ENCODE data around the gene ZMYM2. TPM values are rescaled to one million over a fixed set of nuclear protein-coding genes. Genes with fewer than 3 reads are reported as not detected.

Gene ZMYM2
- total RNA-seq, 1 experiment from 2014 or later = 159 TPM

GRCh38 chr13:20033486-20033885, 75.0 kb downstream of the ZMYM2 start:
- ATAC-seq = no peak
- H3K4me1 Mint-ChIP-seq = no peaks in the 10 kb centered on the region
- 0 out of 2 replicates have a peak, but pooled peaks cover 3% of the 10 kb centered on the region for H3K9me3 Mint-ChIP-seq
- no peak overlapping the region for H3K4me3 Mint-ChIP-seq
- no peak overlapping the region for H3K27ac Mint-ChIP-seq
- DNase-seq (ENCODE audit: low spot score) = no peak
- H3K36me3 Mint-ChIP-seq = peaks cover 85% of the 10 kb centered on the region
- TF ChIP-seq STAT6 (CRISPR knock-in tag; conservative IDR thresholded peaks at IDR 0.05; ENCODE audit: low read depth) (no peak), PREB (CRISPR knock-in tag; IDR thresholded peaks at IDR 0.05; ENCODE audit: borderline replicate concordance) (no peak), NFATC4 (CRISPR knock-in tag; IDR thresholded peaks at IDR 0.05) (no peak)
- ChIA-PET CTCF (interaction anchor here (1.5 kb wide), 1 partner anchor 48 kb away, joined by 6 read pairs; no protein-coding TSS in a partner anchor), POLR2A (no interaction called here)
- no peaks in the 10 kb centered on the region for H3K27me3 Mint-ChIP-seq (ENCODE audit: low read depth)

GRCh38 chr13:20035130-20035529, 76.6 kb downstream of the ZMYM2 start:
- TF ChIP-seq ATF3 (CRISPR knock-in tag; conservative IDR thresholded peaks at IDR 0.05) = no peak
- TF ChIP-seq SP1 (CRISPR knock-in tag; conservative IDR thresholded peaks at IDR 0.05) = no peak
- TF ChIP-seq CDX4 (CRISPR knock-in tag; IDR thresholded peaks at IDR 0.05; ENCODE audit: borderline replicate concordance) = no peak
- TF ChIP-seq ETV6 (CRISPR knock-in tag; IDR thresholded peaks at IDR 0.05) = no peak
- Mint-ChIP-seq H3K4me3 (no peak overlapping the region), H3K27me3 (ENCODE audit: low read depth) (no peaks in the 10 kb centered on the region), H3K36me3 (peaks cover 90% of the 10 kb centered on the region), H3K27ac (no peak overlapping the region), H3K9me3 (0 out of 2 replicates have a peak, but pooled peaks cover 3% of the 10 kb centered on the region), H3K4me1 (peaks cover 7% of the 10 kb centered on the region; the same call in 1 of the 2 replicates)
- ATAC-seq (no peak), DNase-seq (ENCODE audit: low spot score) (no peak)
- ChIA-PET CTCF (no interaction called here), POLR2A (no interaction called here)

- POLR2A ChIA-PET = no interaction called here
- DNase-seq (ENCODE audit: low spot score) = no peak
- peaks cover 90% of the 10 kb centered on the region for H3K36me3 Mint-ChIP-seq
- 0 out of 2 replicates have a peak, but pooled peaks cover 3% of the 10 kb centered on the region for H3K9me3 Mint-ChIP-seq
- H3K4me1 Mint-ChIP-seq = peaks cover 14% of the 10 kb centered on the region
- CTCF ChIA-PET = no interaction called here
- no peak overlapping the region for H3K4me3 Mint-ChIP-seq
- no peak overlapping the region for H3K27ac Mint-ChIP-seq
- ATAC-seq = no peak
- H3K27me3 Mint-ChIP-seq (ENCODE audit: low read depth) = no peaks in the 10 kb centered on the region
- no peak for TF ChIP-seq ATF1 (CRISPR knock-in tag; IDR thresholded peaks at IDR 0.05)
- TF ChIP-seq PREB (CRISPR knock-in tag; IDR thresholded peaks at IDR 0.05; ENCODE audit: borderline replicate concordance) = no peak
- TF ChIP-seq PRDM15 (CRISPR knock-in tag; IDR thresholded peaks at IDR 0.05) = no peak
- no peak for TF ChIP-seq GRHL2 (CRISPR knock-in tag; IDR thresholded peaks at IDR 0.05; ENCODE audit: insufficient replicate concordance, severe bottlenecking)
- TF ChIP-seq ZBTB21 (CRISPR knock-in tag; IDR thresholded peaks at IDR 0.05; ENCODE audit: borderline replicate concordance) = no peak
- TF ChIP-seq MLX (CRISPR knock-in tag; IDR thresholded peaks at IDR 0.05) = no peak
- TF ChIP-seq IRF1 (CRISPR knock-in tag; IDR thresholded peaks at IDR 0.05) = no peak
- TF ChIP-seq ZNF219 (CRISPR knock-in tag; IDR thresholded peaks at IDR 0.05; ENCODE audit: borderline replicate concordance) = no peak
- TF ChIP-seq ELF4 (CRISPR knock-in tag; IDR thresholded peaks at IDR 0.05; ENCODE audit: low read depth) = no peak
- TF ChIP-seq ZNF423 (CRISPR knock-in tag; IDR thresholded peaks at IDR 0.05) = no peak
- no peak for TF ChIP-seq SOX15 (CRISPR knock-in tag; IDR thresholded peaks at IDR 0.05)
- no peak for TF ChIP-seq CDX4 (CRISPR knock-in tag; IDR thresholded peaks at IDR 0.05; ENCODE audit: borderline replicate concordance)
- no peak for TF ChIP-seq RELA (CRISPR knock-in tag; IDR thresholded peaks at IDR 0.05; ENCODE audit: borderline replicate concordance)
- no peak for TF ChIP-seq ZNF317 (CRISPR knock-in tag; IDR thresholded peaks at IDR 0.05; ENCODE audit: borderline replicate concordance, low read depth)
Measured at GRCh38 chr13:20037908-20038307, 79.4 kb downstream of the ZMYM2 start.
